Measurements from ENCODE around the gene ITGB7. TPM values are rescaled to one million over a fixed set of nuclear protein-coding genes. Genes with fewer than 3 reads are reported as not detected.

The ITGB7 gene
- total RNA-seq, 1 experiment from 2014 or later: 0.90 TPM

GRCh38 chr12:53254816-53255545 lies 47.9 kb upstream of the ITGB7 start (continued):
- TF ChIP-seq AFF4 (CRISPR knock-in tag; IDR thresholded peaks at IDR 0.05; ENCODE audit: borderline replicate concordance): no peak
- no peak for TF ChIP-seq ZSCAN18 (CRISPR knock-in tag; IDR thresholded peaks at IDR 0.05)
- no peak for TF ChIP-seq ZNF512 (CRISPR knock-in tag; IDR thresholded peaks at IDR 0.05; ENCODE audit: borderline replicate concordance)
- TF ChIP-seq ZNF281 (CRISPR knock-in tag; IDR thresholded peaks at IDR 0.05): no peak
- TF ChIP-seq NFYB (CRISPR knock-in tag; conservative IDR thresholded peaks at IDR 0.05; ENCODE audit: low read depth): no peak
- TF ChIP-seq ZNF425 (CRISPR knock-in tag; conservative IDR thresholded peaks at IDR 0.05): no peak
- TF ChIP-seq SP1 (CRISPR knock-in tag; conservative IDR thresholded peaks at IDR 0.05): no peak
- TF ChIP-seq, protein P1, sequence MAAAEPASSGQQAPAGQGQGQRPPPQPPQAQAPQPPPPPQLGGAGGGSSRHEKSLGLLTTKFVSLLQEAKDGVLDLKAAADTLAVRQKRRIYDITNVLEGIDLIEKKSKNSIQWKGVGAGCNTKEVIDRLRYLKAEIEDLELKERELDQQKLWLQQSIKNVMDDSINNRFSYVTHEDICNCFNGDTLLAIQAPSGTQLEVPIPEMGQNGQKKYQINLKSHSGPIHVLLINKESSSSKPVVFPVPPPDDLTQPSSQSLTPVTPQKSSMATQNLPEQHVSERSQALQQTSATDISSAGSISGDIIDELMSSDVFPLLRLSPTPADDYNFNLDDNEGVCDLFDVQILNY (CRISPR knock-in tag; IDR thresholded peaks at IDR 0.05): no peak
- TF ChIP-seq, protein P2, sequence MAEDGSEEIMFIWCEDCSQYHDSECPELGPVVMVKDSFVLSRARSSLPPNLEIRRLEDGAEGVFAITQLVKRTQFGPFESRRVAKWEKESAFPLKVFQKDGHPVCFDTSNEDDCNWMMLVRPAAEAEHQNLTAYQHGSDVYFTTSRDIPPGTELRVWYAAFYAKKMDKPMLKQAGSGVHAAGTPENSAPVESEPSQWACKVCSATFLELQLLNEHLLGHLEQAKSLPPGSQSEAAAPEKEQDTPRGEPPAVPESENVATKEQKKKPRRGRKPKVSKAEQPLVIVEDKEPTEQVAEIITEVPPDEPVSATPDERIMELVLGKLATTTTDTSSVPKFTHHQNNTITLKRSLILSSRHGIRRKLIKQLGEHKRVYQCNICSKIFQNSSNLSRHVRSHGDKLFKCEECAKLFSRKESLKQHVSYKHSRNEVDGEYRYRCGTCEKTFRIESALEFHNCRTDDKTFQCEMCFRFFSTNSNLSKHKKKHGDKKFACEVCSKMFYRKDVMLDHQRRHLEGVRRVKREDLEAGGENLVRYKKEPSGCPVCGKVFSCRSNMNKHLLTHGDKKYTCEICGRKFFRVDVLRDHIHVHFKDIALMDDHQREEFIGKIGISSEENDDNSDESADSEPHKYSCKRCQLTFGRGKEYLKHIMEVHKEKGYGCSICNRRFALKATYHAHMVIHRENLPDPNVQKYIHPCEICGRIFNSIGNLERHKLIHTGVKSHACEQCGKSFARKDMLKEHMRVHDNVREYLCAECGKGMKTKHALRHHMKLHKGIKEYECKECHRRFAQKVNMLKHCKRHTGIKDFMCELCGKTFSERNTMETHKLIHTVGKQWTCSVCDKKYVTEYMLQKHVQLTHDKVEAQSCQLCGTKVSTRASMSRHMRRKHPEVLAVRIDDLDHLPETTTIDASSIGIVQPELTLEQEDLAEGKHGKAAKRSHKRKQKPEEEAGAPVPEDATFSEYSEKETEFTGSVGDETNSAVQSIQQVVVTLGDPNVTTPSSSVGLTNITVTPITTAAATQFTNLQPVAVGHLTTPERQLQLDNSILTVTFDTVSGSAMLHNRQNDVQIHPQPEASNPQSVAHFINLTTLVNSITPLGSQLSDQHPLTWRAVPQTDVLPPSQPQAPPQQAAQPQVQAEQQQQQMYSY (CRISPR knock-in tag; IDR thresholded peaks at IDR 0.05): no peak
- no peak for TF ChIP-seq ATF2 (CRISPR knock-in tag; IDR thresholded peaks at IDR 0.05; ENCODE audit: borderline replicate concordance, low read depth)
- no peak for TF ChIP-seq JUN (CRISPR knock-in tag; IDR thresholded peaks at IDR 0.05)

Data from WTC11 (cell line).